ENCODE data around the gene SLC39A6.

Gene SLC39A6

GRCh38 chr18:36135264-36135663, 6.1 kb upstream of the SLC39A6 start:
- no peak overlapping the region for H3K4me3 ChIP-seq (ENCODE audit: low read depth, low read length)
- no peak overlapping the region for H3K27ac ChIP-seq (ENCODE audit: low read depth, low read length)
- no peak overlapping the region for H3K9ac ChIP-seq (ENCODE audit: low read length)
- H3K9me3 ChIP-seq (ENCODE audit: control insufficient read depth, insufficient read depth, low read depth, low read length), result no peaks in the 10 kb centered on the region
- peaks cover 56% of the 10 kb centered on the region for H3K36me3 ChIP-seq (ENCODE audit: control insufficient read depth, insufficient read depth, low read length)
- H3K27me3 ChIP-seq (ENCODE audit: control insufficient read depth, insufficient read depth, low read length), result no peaks in the 10 kb centered on the region
- peaks cover 8% of the 10 kb centered on the region for H3K4me1 ChIP-seq (ENCODE audit: control insufficient read depth, insufficient read depth, low read length)

- Histone ChIP-seq H3K9me3 (ENCODE audit: control insufficient read depth, insufficient read depth, low read depth, low read length) (no peaks in the 10 kb centered on the region), H3K4me3 (ENCODE audit: low read depth, low read length) (peak overlapping the region; percentile 14), H3K27ac (ENCODE audit: low read depth, low read length) (no peak overlapping the region), H3K27me3 (ENCODE audit: control insufficient read depth, insufficient read depth, low read length) (no peaks in the 10 kb centered on the region), H3K9ac (ENCODE audit: low read length) (no peak overlapping the region), H3K36me3 (ENCODE audit: control insufficient read depth, insufficient read depth, low read length) (peaks cover 32% of the 10 kb centered on the region), H3K4me1 (ENCODE audit: control insufficient read depth, insufficient read depth, low read length) (peaks cover 14% of the 10 kb centered on the region)
These were observed 3.6 kb upstream of the SLC39A6 start for GRCh38 chr18:36132756-36133155.

- no peaks in the 10 kb centered on the region for H3K27me3 ChIP-seq (ENCODE audit: control insufficient read depth, insufficient read depth, low read length)
- H3K4me3 ChIP-seq (ENCODE audit: low read depth, low read length), result peak overlapping the region; percentile 93
- peaks cover 23% of the 10 kb centered on the region for H3K36me3 ChIP-seq (ENCODE audit: control insufficient read depth, insufficient read depth, low read length)
These were observed 2.7 kb upstream of the SLC39A6 start for GRCh38 chr18:36131692-36132483.

GRCh38 chr18:36130883-36131653, 1.9 kb upstream of the SLC39A6 start:
- no peak overlapping the region for H3K27ac ChIP-seq (ENCODE audit: low read depth, low read length)

More at GRCh38 chr18:36131692-36132483, 2.7 kb upstream of the SLC39A6 start:
- no peaks in the 10 kb centered on the region for H3K9me3 ChIP-seq (ENCODE audit: control insufficient read depth, insufficient read depth, low read depth, low read length)
- no peak overlapping the region for H3K9ac ChIP-seq (ENCODE audit: low read length)
- no peak overlapping the region for H3K27ac ChIP-seq (ENCODE audit: low read depth, low read length)
- peaks cover 14% of the 10 kb centered on the region for H3K4me1 ChIP-seq (ENCODE audit: control insufficient read depth, insufficient read depth, low read length)

GRCh38 chr18:36130039-36130831, 1.1 kb upstream of the SLC39A6 start:
- Histone ChIP-seq H3K4me3 (ENCODE audit: low read depth, low read length) (peak overlapping the region; percentile 93), H3K27me3 (ENCODE audit: control insufficient read depth, insufficient read depth, low read length) (no peaks in the 10 kb centered on the region), H3K36me3 (ENCODE audit: control insufficient read depth, insufficient read depth, low read length) (peaks cover 18% of the 10 kb centered on the region), H3K4me1 (ENCODE audit: control insufficient read depth, insufficient read depth, low read length) (peaks cover 14% of the 10 kb centered on the region), H3K9me3 (ENCODE audit: control insufficient read depth, insufficient read depth, low read depth, low read length) (no peaks in the 10 kb centered on the region), H3K9ac (ENCODE audit: low read length) (peak overlapping the region; percentile 91), H3K27ac (ENCODE audit: low read depth, low read length) (peak overlapping the region; percentile 98)

More at GRCh38 chr18:36130883-36131653, 1.9 kb upstream of the SLC39A6 start:
- Histone ChIP-seq H3K9ac (ENCODE audit: low read length) (no peak overlapping the region), H3K9me3 (ENCODE audit: control insufficient read depth, insufficient read depth, low read depth, low read length) (no peaks in the 10 kb centered on the region), H3K4me3 (ENCODE audit: low read depth, low read length) (peak overlapping the region; percentile 93), H3K27me3 (ENCODE audit: control insufficient read depth, insufficient read depth, low read length) (no peaks in the 10 kb centered on the region), H3K36me3 (ENCODE audit: control insufficient read depth, insufficient read depth, low read length) (peaks cover 21% of the 10 kb centered on the region), H3K4me1 (ENCODE audit: control insufficient read depth, insufficient read depth, low read length) (peaks cover 14% of the 10 kb centered on the region)

- peaks cover 22% of the 10 kb centered on the region for H3K36me3 ChIP-seq (ENCODE audit: control insufficient read depth, insufficient read depth, low read length)
- no peaks in the 10 kb centered on the region for H3K27me3 ChIP-seq (ENCODE audit: control insufficient read depth, insufficient read depth, low read length)
- H3K4me3 ChIP-seq (ENCODE audit: low read depth, low read length), result peak overlapping the region; percentile 93
- H3K27ac ChIP-seq (ENCODE audit: low read depth, low read length), result peak overlapping the region; percentile 39; the same call in 1 of the 2 replicates
- H3K9ac ChIP-seq (ENCODE audit: low read length), result peak overlapping the region; percentile 58
- peaks cover 14% of the 10 kb centered on the region for H3K4me1 ChIP-seq (ENCODE audit: control insufficient read depth, insufficient read depth, low read length)
- H3K9me3 ChIP-seq (ENCODE audit: control insufficient read depth, insufficient read depth, low read depth, low read length), result no peaks in the 10 kb centered on the region
These were observed 237 bp downstream of the SLC39A6 start for GRCh38 chr18:36128907-36129299.

GRCh38 chr18:36128530-36128870, 640 bp downstream of the SLC39A6 start:
- H3K4me1 ChIP-seq (ENCODE audit: control insufficient read depth, insufficient read depth, low read length), result peaks cover 14% of the 10 kb centered on the region
- H3K9me3 ChIP-seq (ENCODE audit: control insufficient read depth, insufficient read depth, low read depth, low read length), result no peaks in the 10 kb centered on the region
- H3K27me3 ChIP-seq (ENCODE audit: control insufficient read depth, insufficient read depth, low read length), result no peaks in the 10 kb centered on the region
- no peak overlapping the region for H3K27ac ChIP-seq (ENCODE audit: low read depth, low read length)
- peak overlapping the region; percentile 58 for H3K9ac ChIP-seq (ENCODE audit: low read length)
- peaks cover 24% of the 10 kb centered on the region for H3K36me3 ChIP-seq (ENCODE audit: control insufficient read depth, insufficient read depth, low read length)
- H3K4me3 ChIP-seq (ENCODE audit: low read depth, low read length), result peak overlapping the region; percentile 93

GRCh38 chr18:36127836-36128529, 1.2 kb downstream of the SLC39A6 start:
- no peak overlapping the region for H3K9ac ChIP-seq (ENCODE audit: low read length)
- H3K9me3 ChIP-seq (ENCODE audit: control insufficient read depth, insufficient read depth, low read depth, low read length), result no peaks in the 10 kb centered on the region
- no peaks in the 10 kb centered on the region for H3K27me3 ChIP-seq (ENCODE audit: control insufficient read depth, insufficient read depth, low read length)
- H3K4me1 ChIP-seq (ENCODE audit: control insufficient read depth, insufficient read depth, low read length), result peaks cover 14% of the 10 kb centered on the region
- H3K36me3 ChIP-seq (ENCODE audit: control insufficient read depth, insufficient read depth, low read length), result peaks cover 27% of the 10 kb centered on the region
- no peak overlapping the region for H3K27ac ChIP-seq (ENCODE audit: low read depth, low read length)
- peak overlapping the region; percentile 93 for H3K4me3 ChIP-seq (ENCODE audit: low read depth, low read length)

- peaks cover 6% of the 10 kb centered on the region; the same call in 1 of the 2 replicates for H3K4me1 ChIP-seq (ENCODE audit: control insufficient read depth, insufficient read depth, low read length)
- no peak overlapping the region for H3K4me3 ChIP-seq (ENCODE audit: low read depth, low read length)
- no peak overlapping the region for H3K9ac ChIP-seq (ENCODE audit: low read length)
- H3K36me3 ChIP-seq (ENCODE audit: control insufficient read depth, insufficient read depth, low read length), result peaks cover 40% of the 10 kb centered on the region
- H3K27ac ChIP-seq (ENCODE audit: low read depth, low read length), result no peak overlapping the region
- no peaks in the 10 kb centered on the region for H3K27me3 ChIP-seq (ENCODE audit: control insufficient read depth, insufficient read depth, low read length)
- H3K9me3 ChIP-seq (ENCODE audit: control insufficient read depth, insufficient read depth, low read depth, low read length), result no peaks in the 10 kb centered on the region
These were observed 2.5 kb downstream of the SLC39A6 start for GRCh38 chr18:36126668-36127067.

GRCh38 chr18:36124841-36125240, 4.3 kb downstream of the SLC39A6 start:
- Histone ChIP-seq H3K4me3 (ENCODE audit: low read depth, low read length) (no peak overlapping the region), H3K36me3 (ENCODE audit: control insufficient read depth, insufficient read depth, low read length) (peaks cover 55% of the 10 kb centered on the region), H3K4me1 (ENCODE audit: control insufficient read depth, insufficient read depth, low read length) (peaks cover 6% of the 10 kb centered on the region; the same call in 1 of the 2 replicates), H3K9ac (ENCODE audit: low read length) (no peak overlapping the region), H3K27ac (ENCODE audit: low read depth, low read length) (no peak overlapping the region), H3K9me3 (ENCODE audit: control insufficient read depth, insufficient read depth, low read depth, low read length) (no peaks in the 10 kb centered on the region), H3K27me3 (ENCODE audit: control insufficient read depth, insufficient read depth, low read length) (no peaks in the 10 kb centered on the region)
